ENCODE measurements around the gene F9. TPM values are rescaled to one million over a fixed set of nuclear protein-coding genes. Genes with fewer than 3 reads are reported as not detected.
"Not testable (repeated sequence)": the region's sequence is repeated elsewhere in the genome, so short reads cannot be mapped to it uniquely, and the experiment has no call there.

F9 gene
- not detected for polyA plus RNA-seq (2013, experiment 1 of 2; ENCODE audit: insufficient read length)
- not detected for polyA plus RNA-seq (2013, experiment 2 of 2; ENCODE audit: insufficient read length)

DNA sequence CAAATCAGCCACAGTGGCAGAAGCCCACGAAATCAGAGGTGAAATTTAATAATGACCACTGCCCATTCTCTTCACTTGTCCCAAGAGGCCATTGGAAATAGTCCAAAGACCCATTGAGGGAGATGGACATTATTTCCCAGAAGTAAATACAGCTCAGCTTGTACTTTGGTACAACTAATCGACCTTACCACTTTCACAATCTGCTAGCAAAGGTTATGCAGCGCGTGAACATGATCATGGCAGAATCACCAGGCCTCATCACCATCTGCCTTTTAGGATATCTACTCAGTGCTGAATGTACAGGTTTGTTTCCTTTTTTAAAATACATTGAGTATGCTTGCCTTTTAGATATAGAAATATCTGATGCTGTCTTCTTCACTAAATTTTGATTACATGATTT, at the start of gene F9:
Gene F9 (plus strand): TSS at position 190 of the 400 bp plus-strand sequence. CDS start 26 bp downstream, at position 216.
- DNase-seq = no peak

DNA sequence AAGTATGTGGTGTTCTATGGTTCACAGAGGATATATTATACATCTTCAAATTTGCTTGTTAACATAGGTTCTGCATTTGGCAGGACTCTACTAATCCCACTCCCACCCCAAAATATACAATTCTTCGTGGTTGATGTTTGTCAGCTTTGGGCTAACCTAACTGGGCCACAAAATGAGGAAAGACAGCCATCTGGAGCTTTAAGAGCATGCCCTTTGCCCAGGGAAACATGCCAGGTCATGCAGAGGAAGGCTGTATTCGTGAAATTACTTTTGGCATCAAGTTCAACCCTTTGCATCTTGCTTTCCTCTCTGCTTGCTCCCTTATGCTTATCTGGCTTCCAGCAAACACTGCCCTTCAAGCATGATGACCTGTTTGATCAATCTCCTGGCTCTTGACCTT, 46.8 kb upstream of the F9 start:
- no peak for DNase-seq

DNA sequence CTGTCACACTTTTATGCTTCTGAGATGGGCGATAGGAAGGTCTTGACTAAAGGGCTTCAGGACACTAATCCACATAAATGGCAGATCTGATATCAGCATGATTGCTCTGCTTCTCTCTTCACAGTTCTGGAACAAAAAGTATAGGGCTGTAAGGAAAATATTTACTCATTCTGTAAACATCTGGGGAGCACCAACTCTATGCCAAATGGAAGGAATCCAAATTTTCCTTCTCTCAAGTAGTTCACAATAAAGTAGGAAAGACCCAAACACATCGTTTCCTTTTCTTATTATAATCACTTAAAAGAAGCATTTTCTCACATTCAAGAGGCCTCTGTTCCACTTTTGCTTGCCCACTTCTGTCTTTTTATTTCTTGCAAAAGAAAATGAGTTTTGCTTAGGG, 45.9 kb upstream of the F9 start:
- DNase-seq = no peak

DNA sequence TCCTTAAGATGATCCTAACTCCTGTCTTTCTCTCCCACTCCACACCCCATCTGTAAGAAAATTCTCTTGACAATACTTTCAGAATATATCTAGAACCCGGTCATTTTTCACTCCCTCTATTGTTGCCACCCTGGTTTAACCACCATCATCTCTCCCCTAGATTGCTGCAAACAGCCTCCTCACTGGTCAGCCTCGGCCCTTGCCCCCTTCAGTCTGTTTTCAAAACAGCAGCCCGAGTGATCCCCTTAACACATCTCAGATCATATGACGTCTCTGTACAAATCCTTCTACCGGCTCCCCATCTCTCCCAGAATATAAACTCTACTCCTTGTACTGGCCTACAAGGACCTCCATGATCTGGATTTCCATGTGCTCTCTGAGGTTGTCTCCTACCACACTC, 35.2 kb upstream of the F9 start:
- no peak for DNase-seq

DNA sequence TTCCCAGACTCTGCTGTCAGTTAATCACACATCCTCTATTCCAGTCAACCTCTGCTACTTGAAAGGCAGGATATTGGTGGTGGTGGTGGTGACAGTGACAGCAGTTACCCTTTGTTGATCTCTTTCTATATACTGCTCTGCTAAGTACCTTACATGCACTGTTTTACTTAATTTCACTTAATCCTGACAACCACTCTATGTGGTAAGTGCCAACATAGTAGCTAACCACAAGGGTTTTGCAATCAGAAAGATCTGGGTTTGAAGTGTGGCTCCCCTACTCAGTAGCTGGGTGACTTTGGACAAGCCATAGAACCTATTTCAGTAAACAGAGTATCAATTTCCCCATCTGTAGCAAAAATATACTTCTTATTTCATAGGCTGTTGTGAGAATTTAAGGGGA, 24.2 kb upstream of the F9 start:
- DNase-seq = no peak

DNA sequence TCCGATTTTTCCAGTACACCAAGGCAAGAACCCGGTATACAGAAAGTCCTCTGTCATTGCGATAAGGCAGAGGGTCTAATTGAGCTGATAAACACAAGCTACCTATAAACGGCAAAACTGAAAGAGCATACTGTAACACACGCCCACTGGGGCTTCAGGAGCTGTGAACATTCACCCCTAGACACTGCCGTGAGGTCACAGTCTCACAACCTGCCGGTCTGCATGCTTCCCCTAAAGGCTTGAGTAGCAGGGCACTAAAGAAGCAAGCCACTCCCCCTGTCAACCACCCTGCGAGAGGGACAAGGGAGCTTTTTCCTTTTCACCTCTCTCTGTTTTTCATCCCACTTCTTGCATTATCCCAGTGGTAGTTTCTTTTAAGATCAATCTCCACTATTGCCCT, 22.4 kb upstream of the F9 start:
- no peak for DNase-seq

DNA sequence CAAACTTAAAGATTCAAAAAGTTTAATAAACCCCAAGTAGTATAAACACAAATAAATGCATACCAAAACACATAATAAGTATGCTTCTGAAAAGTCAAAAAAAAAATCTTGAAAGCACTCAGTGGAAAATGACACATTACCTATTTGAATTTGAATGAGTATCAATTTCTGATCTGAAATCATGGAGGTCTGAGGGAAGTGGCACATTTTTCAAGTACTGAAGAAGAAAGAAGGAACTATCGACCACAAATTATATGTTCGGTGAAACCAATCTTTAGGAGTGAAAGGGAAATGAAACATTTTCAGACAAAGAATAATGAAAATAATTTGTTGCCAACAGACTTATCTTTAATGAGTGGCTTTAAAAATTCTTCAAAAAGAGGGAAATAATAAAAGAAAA, 12.1 kb upstream of the F9 start:
- DNase-seq = no peak

DNA sequence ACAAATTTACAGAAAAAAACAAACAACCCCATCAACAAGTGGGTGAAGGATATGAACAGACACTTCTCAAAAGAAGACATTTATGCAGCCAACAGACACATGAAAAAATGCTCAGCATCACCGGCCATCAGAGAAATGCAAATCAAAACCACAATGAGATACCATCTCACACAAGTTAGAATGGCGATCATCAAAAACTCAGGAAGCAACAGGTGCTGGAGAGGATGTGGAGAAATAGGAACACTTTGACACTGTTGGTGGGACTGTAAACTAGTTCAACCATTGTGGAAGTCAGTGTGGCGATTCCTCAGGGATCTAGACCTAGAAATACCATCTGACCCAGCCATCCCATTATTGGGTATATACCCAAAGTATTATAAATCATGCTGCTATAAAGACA, 1.7 kb upstream of the F9 start:
- DNase-seq = not testable (repeated sequence)

DNA sequence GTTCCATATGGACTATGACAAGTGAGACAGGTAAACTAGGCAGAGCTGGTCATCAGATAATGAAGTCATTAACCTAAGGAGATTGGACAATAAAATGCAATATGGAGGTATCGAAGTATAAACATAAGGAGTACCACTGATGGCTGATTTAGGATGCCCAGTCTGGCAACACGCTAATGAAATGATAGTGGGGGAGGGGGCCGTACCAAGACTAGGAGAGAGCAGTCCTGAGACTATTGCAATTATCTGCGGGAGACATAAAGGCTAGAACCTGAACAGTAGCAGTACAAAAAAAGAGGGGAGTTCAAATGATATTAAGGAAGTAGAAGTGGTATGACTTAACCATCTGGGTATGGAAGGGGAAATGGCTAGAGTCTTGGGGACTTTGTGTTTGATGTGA, 2.3 kb downstream of the F9 start:
- no peak for DNase-seq

DNA sequence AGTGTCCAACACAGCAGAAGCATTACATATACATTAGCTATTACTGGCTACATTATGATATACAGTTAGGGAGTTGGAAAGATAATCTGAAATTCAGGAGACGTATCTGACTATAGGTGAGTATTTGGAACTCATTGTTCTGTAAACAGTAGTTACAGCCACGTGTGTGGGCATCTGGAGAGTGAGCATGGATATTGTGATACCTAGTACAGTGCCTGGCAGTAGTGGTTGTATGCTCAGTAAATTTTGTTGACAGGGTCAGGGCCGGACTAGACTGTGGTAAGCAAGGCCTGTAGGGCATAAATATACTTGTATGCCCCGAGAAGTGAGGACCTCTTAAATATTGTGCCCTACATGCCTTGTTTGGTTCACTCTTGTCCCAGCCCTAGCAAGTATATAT, 2.9 kb downstream of the F9 start:
- no peak for DNase-seq

DNA sequence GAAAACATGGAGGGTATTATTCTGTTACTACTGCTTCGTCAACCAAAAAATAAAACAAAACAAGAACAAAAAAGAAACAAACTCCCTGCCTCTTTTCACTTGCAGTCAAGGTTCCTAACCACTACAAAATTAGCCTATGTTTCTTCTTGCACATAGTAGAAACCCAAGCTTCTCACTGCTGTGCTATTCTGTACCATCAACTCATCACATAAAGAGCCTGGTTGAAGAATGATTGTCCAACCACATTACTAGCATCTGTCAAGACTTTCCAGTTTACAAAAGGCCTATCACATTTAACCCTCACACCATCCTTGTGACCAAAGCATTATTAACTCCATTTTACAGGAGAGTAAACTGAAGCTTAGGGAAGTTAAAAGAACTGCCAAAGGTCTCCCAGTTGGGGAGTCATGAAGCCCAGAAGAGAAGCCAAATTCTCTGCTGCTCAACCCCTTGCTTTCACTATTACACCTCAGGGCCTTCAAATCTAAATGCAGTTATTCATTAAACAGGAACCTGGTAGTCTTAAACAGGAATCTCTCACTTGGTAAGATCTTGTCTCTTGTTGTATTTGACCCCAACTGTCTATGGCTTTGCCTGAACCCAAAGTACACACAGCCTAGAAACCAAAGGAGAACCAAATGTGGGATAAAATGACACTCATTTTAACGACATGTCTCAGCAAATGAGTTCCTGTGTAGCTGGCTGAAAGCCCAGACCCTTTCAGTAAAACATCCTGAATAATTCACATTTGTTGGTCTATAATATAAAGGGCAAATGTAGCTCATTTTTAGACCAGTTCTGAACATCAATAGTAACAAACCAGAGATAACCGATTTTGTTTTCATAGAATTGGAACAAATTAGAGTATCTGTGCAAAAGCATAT, 8.6 kb downstream of the F9 start:
- no peak for DNase-seq

DNA sequence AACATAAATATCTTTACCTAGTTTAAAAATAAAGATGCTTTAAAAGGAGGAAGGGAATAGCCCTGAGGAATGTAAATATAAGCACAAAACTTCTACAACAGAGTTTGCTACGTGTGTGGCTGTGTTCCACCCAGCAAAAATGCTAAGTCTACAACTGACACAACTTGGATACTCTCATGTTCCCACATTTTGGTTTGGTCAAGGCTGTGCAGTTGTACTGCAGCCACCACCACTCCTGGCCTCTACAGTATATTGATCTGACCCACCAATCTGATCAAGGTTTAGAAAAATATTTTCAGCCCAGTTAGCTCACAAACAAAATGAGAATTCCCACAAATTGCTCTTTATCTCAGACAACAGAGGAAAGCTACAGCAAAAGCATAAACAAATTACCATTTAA, 12.1 kb downstream of the F9 start:
- DNase-seq = no peak

DNA sequence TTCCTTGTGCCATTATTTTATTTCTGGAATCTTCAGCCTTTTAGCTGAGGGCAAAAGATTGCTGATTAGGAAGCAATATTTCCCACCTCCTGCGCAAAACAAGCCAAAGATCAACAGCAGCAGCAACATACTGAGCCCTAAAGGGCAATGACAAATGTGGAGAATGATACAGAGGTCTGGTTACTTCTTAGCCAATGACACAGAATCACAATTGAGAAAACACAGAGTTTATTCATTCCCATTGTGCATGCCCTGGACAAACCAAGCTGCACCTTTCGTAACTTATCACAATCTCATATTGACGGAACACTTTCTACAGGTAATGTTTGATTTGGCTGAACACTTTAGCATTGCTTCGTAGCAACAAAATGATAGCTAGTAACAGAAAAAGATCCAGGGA, 13.4 kb downstream of the F9 start:
- DNase-seq = no peak

DNA sequence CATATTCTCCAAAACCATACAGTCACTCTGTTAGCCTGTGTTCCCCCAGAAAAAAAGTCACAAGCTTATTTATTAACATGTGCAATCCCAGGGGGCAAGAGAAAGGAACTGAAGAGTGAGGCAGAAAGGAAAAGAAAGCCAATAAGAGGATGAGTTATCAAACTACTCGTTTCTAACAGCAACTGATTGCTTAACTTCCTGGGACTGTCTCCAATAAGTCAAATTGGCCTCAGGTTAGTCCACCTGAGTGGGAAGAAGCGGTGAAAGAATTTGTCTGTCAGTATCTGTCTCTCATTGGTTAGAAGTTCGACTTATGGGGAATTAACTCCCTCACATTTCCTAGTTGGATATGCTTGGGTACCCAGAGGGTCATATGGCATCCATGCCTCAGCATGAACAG, 14.1 kb downstream of the F9 start:
- DNase-seq = no peak

DNA sequence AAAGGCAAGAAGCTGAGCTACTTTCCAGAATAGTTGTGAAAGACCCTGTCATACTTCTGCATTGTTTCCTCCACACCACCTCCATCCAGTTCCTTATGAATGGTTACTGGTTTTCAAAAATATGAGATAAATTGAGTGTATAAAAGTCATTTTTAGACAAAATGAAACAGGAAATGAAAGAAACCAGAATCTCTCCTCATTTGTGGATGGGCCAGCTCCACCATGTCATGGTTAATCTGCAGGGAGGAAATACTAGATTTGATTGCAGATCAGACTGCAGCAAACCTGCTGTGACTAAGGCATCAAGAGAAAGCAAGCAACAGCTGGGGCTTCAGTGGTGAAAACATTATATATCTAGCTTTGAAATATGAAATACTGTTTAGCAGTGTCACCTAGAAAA, 23.8 kb downstream of the F9 start:
- DNase-seq = no peak

DNA sequence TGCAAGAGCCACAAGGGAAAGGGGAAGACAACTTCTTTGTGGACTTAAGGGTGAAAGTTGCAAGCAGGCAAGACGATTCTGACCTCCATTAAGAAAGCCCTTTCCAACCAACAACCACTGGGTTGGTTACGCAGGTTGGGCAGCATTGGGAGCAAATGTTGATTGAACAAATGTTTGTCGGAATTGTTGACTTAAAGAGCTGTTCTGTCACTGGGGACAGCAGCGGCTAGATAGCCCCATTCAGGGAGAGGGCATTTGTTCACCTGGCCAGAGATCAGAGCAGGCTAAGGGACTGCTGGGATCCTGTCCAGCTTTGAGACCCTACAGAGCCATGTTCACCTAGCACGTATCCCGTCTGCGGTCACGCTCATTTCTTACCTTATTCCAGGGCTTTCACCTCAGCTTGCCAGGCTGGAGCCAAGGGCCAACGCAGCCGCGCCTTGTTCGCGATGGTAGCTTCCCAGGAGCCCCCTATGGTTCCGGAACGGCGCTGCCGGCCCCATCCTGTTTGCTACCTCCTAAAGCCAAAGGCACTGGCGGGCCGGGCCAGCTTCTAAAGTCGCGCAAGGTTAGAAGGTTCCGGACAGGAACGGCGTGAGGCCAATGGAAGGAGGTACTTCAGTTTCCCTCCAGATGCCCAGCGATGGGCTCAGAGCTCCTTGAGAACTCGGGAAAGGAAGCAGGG, 24.6 kb downstream of the F9 start:
- DNase-seq = no peak

DNA sequence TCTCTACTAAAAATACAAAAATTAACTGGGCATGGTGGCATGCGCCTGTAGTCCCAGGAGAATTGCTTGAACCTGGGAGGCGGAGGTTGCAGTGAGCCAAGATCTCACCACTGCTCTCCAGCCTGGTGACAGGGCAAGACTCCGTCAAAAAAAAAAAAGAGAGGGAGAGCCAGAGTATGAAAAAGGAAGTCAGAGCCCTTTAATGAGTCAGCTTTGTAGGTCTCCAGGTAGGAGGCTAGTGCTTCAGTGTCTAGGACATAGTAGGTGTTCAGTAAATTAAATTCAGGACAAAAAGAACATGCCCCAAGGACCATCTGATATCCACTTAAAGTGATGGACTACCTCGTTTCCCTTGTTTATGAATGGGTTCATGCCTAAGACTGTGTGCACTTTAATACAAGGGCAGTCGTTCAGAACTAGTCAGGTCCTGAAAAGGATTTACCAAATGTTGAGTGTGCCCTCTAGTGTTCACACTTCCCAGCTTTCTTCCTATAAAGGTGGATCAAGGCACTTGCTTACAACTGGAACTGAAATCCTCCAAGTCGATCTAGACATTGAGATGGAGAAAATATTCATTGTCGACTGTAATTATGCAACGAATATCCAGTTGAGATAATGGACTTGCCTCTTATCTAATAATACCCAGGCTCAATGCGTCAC, 29.0 kb downstream of the F9 start:
- DNase-seq = peak; percentile 55

DNA sequence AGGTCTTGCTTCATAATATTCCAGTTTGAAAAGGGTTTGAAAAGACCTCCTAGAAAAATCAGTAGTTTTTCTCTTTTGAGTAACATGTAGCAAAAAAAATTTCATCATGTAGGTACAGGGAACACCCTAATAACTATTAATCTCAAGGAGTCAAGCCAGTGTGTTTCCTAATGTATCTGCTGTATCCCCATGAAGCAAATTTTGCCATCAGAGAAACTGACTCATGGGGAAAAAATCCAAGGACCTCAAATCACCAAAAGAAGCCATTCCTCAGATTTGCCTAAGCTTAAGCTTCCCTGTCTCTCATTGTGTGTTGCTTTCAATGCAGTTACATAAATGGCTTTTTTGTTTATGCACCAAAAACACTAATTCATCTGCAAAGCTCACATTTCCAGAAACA, 29.7 kb downstream of the F9 start:
- DNase-seq = peak; percentile 30

DNA sequence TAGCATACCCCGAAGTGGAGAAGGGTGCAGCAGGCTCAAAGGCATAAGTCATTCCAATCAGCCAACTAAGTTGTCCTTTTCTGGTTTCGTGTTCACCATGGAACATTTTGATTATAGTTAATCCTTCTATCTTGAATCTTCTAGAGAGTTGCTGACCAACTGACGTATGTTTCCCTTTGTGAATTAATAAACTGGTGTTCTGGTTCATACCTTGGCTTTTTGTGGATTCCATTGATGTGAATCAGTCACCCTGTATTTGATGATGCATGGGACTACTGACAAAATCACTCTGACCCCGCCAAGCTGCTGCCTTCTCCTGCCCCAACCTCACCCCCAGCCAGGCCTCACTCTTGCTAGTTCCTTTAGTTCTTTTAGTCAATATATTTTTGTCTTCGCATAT, 32.7 kb downstream of the F9 start:
- no peak for DNase-seq

DNA sequence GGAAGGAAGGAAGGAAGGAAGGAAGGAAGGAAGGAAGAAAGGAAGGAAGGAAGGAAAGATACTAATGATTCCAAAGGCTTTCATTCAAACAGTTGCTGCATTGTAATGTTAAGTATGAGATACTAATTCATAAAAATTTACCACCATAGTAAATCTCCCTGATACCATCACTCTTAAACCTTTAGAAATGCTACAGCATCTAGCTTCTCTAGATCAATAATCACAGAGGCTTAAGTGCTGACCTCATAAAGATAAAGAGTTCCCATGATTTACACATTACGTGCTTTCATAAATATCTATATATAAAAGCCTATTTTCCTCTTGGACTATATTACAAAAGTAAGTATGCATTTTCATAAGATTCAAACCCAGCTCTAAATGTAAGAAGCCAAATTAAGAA, 36.4 kb downstream of the F9 start:
- DNase-seq = no peak

DNA sequence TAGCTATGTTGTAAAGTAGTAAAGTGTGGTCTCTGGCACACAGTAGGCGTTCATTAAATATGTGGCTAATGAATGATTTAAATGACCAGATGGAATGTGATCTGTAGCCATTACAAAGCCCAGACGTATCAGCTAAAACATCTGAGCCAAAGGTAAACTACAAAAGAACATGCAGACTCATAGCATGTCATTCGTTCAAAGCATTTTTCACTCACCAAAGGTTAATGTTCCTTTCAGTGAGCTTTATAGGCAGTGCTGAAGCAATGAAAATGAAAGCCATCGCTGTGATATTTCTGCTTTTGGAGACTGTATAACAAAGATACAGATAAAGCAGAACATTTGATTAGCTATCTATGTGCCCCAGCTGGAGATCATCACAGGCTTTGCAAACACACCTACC, 50.5 kb downstream of the F9 start:
- DNase-seq = no peak

DNA sequence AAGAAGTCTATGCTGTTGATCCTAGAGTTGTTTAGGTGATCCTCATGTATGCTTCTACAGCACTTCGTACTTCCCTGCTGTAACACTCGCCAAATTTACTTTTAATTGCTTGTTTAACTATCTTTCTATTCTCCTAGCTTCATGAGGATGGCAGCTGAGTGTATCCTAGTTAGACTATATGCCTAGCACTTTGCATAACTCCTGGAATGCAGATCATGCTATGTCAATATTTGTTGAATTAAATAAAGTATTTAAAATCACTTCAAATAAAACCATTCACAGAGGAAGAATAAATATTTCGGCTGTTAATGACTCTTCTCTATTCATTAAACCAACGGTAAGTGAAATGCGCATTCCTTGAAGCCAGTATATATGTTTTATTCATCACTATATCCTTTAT, 55.1 kb downstream of the F9 start:
- DNase-seq = no peak

DNA sequence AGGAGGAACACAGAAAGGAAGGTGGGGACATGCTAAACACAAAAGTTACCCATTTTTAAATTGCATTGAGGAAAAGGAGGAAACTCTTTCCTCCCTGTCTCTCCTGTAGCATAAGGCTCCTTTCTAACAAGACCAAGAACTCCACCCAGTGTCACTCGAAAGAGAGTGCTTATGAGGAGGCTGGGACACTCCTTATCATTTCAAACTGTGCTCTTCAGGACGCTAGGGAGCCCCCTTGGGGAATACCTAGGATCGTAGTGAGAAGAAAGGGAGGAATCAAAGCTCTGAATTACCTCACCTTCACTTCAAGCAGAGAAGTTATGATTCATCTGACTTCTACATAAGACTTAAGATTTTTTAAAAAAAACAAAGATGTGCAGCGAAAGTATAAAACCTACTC, 65.5 kb downstream of the F9 start:
- no peak for DNase-seq

DNA sequence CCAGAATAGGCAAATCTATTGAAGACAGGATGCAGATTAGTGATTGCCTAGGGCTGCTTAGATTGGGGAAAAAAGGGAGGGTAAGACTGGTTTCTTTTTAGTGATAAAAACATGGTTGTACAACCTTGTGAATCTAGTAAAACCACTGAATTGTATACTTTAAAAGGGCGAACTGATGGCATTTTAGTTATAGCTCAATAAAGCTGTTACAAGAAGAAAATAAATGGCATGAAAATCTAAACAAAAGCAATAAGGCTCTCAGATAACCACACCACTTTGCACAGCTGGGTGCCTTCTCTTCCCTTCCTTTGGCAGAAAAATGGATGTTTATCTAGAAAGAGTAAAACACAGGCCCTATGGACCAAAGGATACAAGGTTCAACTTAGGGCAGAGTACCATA, 69.6 kb downstream of the F9 start:
- no peak for DNase-seq
